ENCODE results near the gene HIVEP2. TPM values are rescaled to one million over a fixed set of nuclear protein-coding genes. Genes with fewer than 3 reads are reported as not detected.

The HIVEP2 gene
- total RNA-seq, 1 donor from 2014 or later = 15.2 TPM

- Mint-ChIP-seq H3K4me1 (peaks cover 48% of the 10 kb centered on the region), H3K9me3 (no peaks in the 10 kb centered on the region), H3K27me3 (ENCODE audit: low read depth) (no peaks in the 10 kb centered on the region), H3K27ac (peak overlapping the region; percentile 98), H3K36me3 (no peaks in the 10 kb centered on the region), H3K4me3 (peak overlapping the region; percentile 78)
- DNase-seq (ENCODE audit: low spot score in 2 of 2, unreplicated experiment in 2 of 2) = peak; percentile 21 to 49
- no peak for TF ChIP-seq CTCF (IDR thresholded peaks at IDR 0.05; ENCODE audit: unreplicated experiment)
These were observed 59.7 kb downstream of the HIVEP2 start for GRCh38 chr6:142885182-142885867.

- peak overlapping the region; percentile 78 for H3K4me3 Mint-ChIP-seq
- DNase-seq (ENCODE audit: low spot score in 2 of 2, unreplicated experiment in 2 of 2) = no peak
- no peaks in the 10 kb centered on the region for H3K27me3 Mint-ChIP-seq (ENCODE audit: low read depth)
- H3K4me1 Mint-ChIP-seq = peaks cover 48% of the 10 kb centered on the region
- peak overlapping the region; percentile 98 for H3K27ac Mint-ChIP-seq
- H3K36me3 Mint-ChIP-seq = no peaks in the 10 kb centered on the region
- TF ChIP-seq CTCF (IDR thresholded peaks at IDR 0.05; ENCODE audit: unreplicated experiment) = no peak
- H3K9me3 Mint-ChIP-seq = no peaks in the 10 kb centered on the region
These were observed 60.6 kb downstream of the HIVEP2 start for GRCh38 chr6:142884214-142885035.

DNA sequence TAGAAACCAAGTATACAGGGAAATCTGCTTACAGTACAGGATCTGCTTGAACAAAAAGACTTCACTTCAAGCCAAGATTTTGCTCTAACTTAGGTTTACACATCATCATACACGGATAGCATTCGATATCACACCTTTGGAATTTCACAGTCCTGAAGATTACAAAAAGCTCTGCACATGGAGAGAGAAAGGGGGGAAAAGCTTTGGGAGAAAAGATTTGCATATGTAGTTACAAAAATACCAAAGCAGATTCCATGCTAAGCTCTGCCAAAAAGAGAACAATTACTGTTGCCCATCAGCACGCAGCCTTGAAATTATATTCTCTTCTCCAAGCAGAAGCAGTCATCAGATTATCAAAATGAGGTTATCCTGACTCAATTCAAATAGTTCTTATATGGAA, 62.0 kb downstream of the HIVEP2 start:
- Mint-ChIP-seq H3K36me3 (no peaks in the 10 kb centered on the region), H3K4me3 (no peak overlapping the region), H3K4me1 (peaks cover 48% of the 10 kb centered on the region), H3K27ac (no peak overlapping the region), H3K9me3 (no peaks in the 10 kb centered on the region), H3K27me3 (ENCODE audit: low read depth) (no peaks in the 10 kb centered on the region)
- no peak for DNase-seq (ENCODE audit: low spot score in 2 of 2, unreplicated experiment in 2 of 2)
- no peak for TF ChIP-seq CTCF (IDR thresholded peaks at IDR 0.05; ENCODE audit: unreplicated experiment)

GRCh38 chr6:142881761-142882160, 63.2 kb downstream of the HIVEP2 start:
- TF ChIP-seq CTCF (IDR thresholded peaks at IDR 0.05; ENCODE audit: unreplicated experiment) = no peak
- no peak overlapping the region for H3K27ac Mint-ChIP-seq
- no peak for DNase-seq (ENCODE audit: low spot score in 2 of 2, unreplicated experiment in 2 of 2)
- H3K9me3 Mint-ChIP-seq = peaks cover 4% of the 10 kb centered on the region
- no peaks in the 10 kb centered on the region for H3K36me3 Mint-ChIP-seq
- H3K4me1 Mint-ChIP-seq = peaks cover 42% of the 10 kb centered on the region
- H3K27me3 Mint-ChIP-seq (ENCODE audit: low read depth) = no peaks in the 10 kb centered on the region
- no peak overlapping the region for H3K4me3 Mint-ChIP-seq

GRCh38 chr6:142881290-142881689, 63.7 kb downstream of the HIVEP2 start:
- peaks cover 4% of the 10 kb centered on the region for H3K9me3 Mint-ChIP-seq
- no peak for TF ChIP-seq CTCF (IDR thresholded peaks at IDR 0.05; ENCODE audit: unreplicated experiment)
- no peaks in the 10 kb centered on the region for H3K27me3 Mint-ChIP-seq (ENCODE audit: low read depth)
- H3K4me1 Mint-ChIP-seq = peaks cover 39% of the 10 kb centered on the region
- DNase-seq (ENCODE audit: low spot score in 2 of 2, unreplicated experiment in 2 of 2) = no peak
- no peak overlapping the region for H3K4me3 Mint-ChIP-seq
- H3K36me3 Mint-ChIP-seq = no peaks in the 10 kb centered on the region
- no peak overlapping the region for H3K27ac Mint-ChIP-seq

Measured in mesothelial cell of epicardium (in vitro differentiated cells).